Fibroblast of lung (primary cell): Measurements from ENCODE around the gene GNGT1. TPM values are rescaled to one million over a fixed set of nuclear protein-coding genes. Genes with fewer than 3 reads are reported as not detected.
A peak's percentile ranks its signal among the peaks of the same experiment; 100 is the strongest.

Source experiments
- DNase-seq, 2 donors: peaks; one replicate each; pipeline versions ENCODE4 v3.0.0 to v3.0.0-alpha.2; 2010; ENCODE audit warnings: low read depth in 2 of 2
- H2AFZ ChIP-seq: 2 replicates; pipeline ENCODE4 v1.5.1; 2012; ENCODE audit warnings: low read length, control low read depth, inconsistent platforms
- H3K27ac ChIP-seq: 2 replicates; pipeline ENCODE4 v1.5.1; 2011; ENCODE audit warnings: low read length, control low read depth; ENCODE audit not compliant: insufficient read depth
- H3K27me3 ChIP-seq: 2 replicates; pipeline ENCODE4 v1.5.1; 2011; ENCODE audit warnings: mild to moderate bottlenecking, low read length; ENCODE audit not compliant: control insufficient read depth, insufficient read depth
- H3K36me3 ChIP-seq: 2 replicates; pipeline ENCODE4 v1.5.1; 2011; ENCODE audit warnings: low read length; ENCODE audit not compliant: control insufficient read depth, insufficient read depth
- H3K4me1 ChIP-seq: 2 replicates; pipeline ENCODE4 v1.5.1; 2011; ENCODE audit warnings: low read length; ENCODE audit not compliant: control insufficient read depth, insufficient read depth; ENCODE audit errors: extremely low read depth
- H3K4me2 ChIP-seq: 2 replicates; pipeline ENCODE4 v1.5.1; 2011; ENCODE audit warnings: low read length, control low read depth; ENCODE audit not compliant: insufficient read depth; ENCODE audit errors: extremely low read depth
- H3K4me3 ChIP-seq, 4 experiments: fragments of 200-600 bp in 1 of 4; sonication (generic) in 1 of 4; replicated peaks in 1 of 4; 2 replicates each; pipeline ENCODE4 v1.5.1; 2011 to 2016; ENCODE audit warnings: low read length in 4 of 4, low read depth in 3 of 4, mild to moderate bottlenecking in 3 of 4, control low read depth in 2 of 4, inconsistent platforms in 1 of 4, mixed read lengths in 1 of 4; ENCODE audit not compliant: insufficient read depth in 1 of 4; ENCODE audit errors: control extremely low read depth in 1 of 4
- H3K79me2 ChIP-seq: 2 replicates; pipeline ENCODE4 v1.5.1; 2012; ENCODE audit warnings: mild to moderate bottlenecking, low read length, inconsistent platforms; ENCODE audit not compliant: control insufficient read depth, insufficient read depth
- H3K9ac ChIP-seq: 2 replicates; pipeline ENCODE4 v1.5.1; 2011; ENCODE audit warnings: mild to moderate bottlenecking, low read length, control low read depth; ENCODE audit not compliant: insufficient read depth
- H3K9me3 ChIP-seq: 2 replicates; pipeline ENCODE4 v1.5.1; 2012; ENCODE audit warnings: low read depth, low read length; ENCODE audit not compliant: control insufficient read depth, insufficient read depth
- H4K20me1 ChIP-seq: 2 replicates; pipeline ENCODE4 v1.5.1; 2011; ENCODE audit warnings: low read length; ENCODE audit not compliant: control insufficient read depth, insufficient read depth; ENCODE audit errors: extremely low read depth
- CTCF ChIP-seq, 2 donors: IDR thresholded peaks in 1 of 2; conservative IDR thresholded peaks in 1 of 2; 1 replicate in 1 of 2; 2 replicates in 1 of 2; pipeline ENCODE4 v1.5.1; 2011 to 2012; ENCODE audit warnings: low read length in 2 of 2, control low read depth in 1 of 2, inconsistent platforms in 1 of 2, low read depth in 1 of 2, mild to moderate bottlenecking in 1 of 2
- EZH2 ChIP-seq: IDR thresholded peaks from 2 replicates; pipeline ENCODE4 v1.5.1; 2012; ENCODE audit warnings: low read length, control low read depth, mild to moderate bottlenecking; ENCODE audit errors: missing control alignments
- polyA plus RNA-seq, 2 donors: library from polyadenylated mRNA; depleted of rRNA in 1 of 2; stranded (reverse) in 1 of 2; unstranded in 1 of 2; fragments of >200 nt; gene quantifications; 2 replicates each; pipeline ENCODE4 v1.2.1, GENCODE V29; 2011 to 2012; ENCODE audit warnings: missing spikeins in 1 of 2
- total RNA-seq: library from RNA; depleted of rRNA; stranded (reverse); fragments of >200 nt; gene quantifications from 2 replicates; pipeline ENCODE4 v1.2.1, GENCODE V29; 2014

The GNGT1 gene
- total and polyA plus RNA-seq, 2 donors (not counting 1 experiment from before 2014, with no cell fraction given): not detected

DNA sequence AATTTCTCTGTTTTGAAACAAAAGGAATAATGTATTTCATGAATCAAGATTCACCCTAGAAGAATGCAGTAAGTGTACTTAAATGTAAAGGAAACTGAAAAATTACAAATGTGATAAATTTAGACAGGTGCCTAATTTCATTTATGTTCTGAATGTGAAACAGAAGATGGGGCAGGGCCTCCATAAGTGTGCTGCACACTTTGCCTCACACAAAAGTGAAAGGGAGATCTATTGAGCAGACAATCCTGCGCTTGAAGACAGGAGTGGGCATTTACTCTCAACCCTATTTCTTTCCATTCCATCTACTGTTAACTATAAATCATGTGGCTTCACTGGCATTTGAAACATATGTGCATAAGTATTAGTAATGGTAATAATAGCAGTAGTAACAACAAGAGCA is 51.4 kb downstream of the GNGT1 start:
- Histone ChIP-seq H3K9ac (no peak overlapping the region), H3K4me3 (no peak overlapping the region), H3K27me3 (no peaks in the 10 kb centered on the region), H3K9me3 (no peaks in the 10 kb centered on the region), H3K4me2 (no peak overlapping the region), H3K4me1 (peaks cover 3% of the 10 kb centered on the region), H3K79me2 (no peaks in the 10 kb centered on the region), H4K20me1 (no peaks in the 10 kb centered on the region), H3K27ac (no peak overlapping the region), H2AFZ (no peak overlapping the region), H3K36me3 (no peaks in the 10 kb centered on the region)
- TF ChIP-seq CTCF (conservative IDR thresholded peaks at IDR 0.05 in 1 of 2, IDR thresholded peaks at IDR 0.05 in 1 of 2; ENCODE audit: low read depth in 1 of 2, low read length in 2 of 2) (no peak), EZH2 (no peak)
- no peak for DNase-seq

DNA sequence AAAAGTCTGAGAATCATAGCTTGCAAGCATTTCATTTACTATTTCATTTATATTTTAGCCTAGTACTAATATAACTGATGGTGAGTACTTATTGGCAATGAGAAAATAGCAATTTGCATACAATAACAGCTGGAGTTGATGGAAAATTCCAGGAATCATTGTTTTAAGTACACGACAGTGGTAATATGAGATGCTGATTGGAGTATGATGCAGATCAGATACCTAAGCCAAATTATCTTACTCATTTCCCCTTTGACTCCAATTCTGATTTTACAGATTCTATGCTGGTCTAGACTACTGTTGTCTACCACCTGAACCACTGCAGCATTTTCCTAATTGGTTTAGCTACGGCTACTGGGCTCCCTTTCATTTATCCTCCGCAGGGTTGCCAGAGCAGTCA is 51.8 kb downstream of the GNGT1 start:
- Histone ChIP-seq H3K9ac (no peak overlapping the region), H3K4me3 (no peak overlapping the region), H3K9me3 (no peaks in the 10 kb centered on the region), H3K27ac (no peak overlapping the region), H3K79me2 (no peaks in the 10 kb centered on the region), H3K27me3 (no peaks in the 10 kb centered on the region), H3K36me3 (no peaks in the 10 kb centered on the region), H2AFZ (no peak overlapping the region), H4K20me1 (no peaks in the 10 kb centered on the region), H3K4me2 (no peak overlapping the region), H3K4me1 (peaks cover 3% of the 10 kb centered on the region)
- DNase-seq: peak; percentile 34 to 73
- no peak for TF ChIP-seq EZH2
- no peak for TF ChIP-seq CTCF (conservative IDR thresholded peaks at IDR 0.05 in 1 of 2, IDR thresholded peaks at IDR 0.05 in 1 of 2; ENCODE audit: low read depth in 1 of 2, low read length in 2 of 2)

GRCh38 chr7:93958651-93959050 is 52.3 kb downstream of the GNGT1 start:
- Histone ChIP-seq H3K4me3 (no peak overlapping the region), H3K4me1 (peaks cover 3% of the 10 kb centered on the region), H3K9me3 (no peaks in the 10 kb centered on the region), H3K79me2 (no peaks in the 10 kb centered on the region), H3K27me3 (no peaks in the 10 kb centered on the region), H3K27ac (no peak overlapping the region), H3K4me2 (no peak overlapping the region), H4K20me1 (no peaks in the 10 kb centered on the region), H2AFZ (no peak overlapping the region), H3K9ac (no peak overlapping the region), H3K36me3 (no peaks in the 10 kb centered on the region)
- no peak for DNase-seq
- TF ChIP-seq CTCF (conservative IDR thresholded peaks at IDR 0.05 in 1 of 2, IDR thresholded peaks at IDR 0.05 in 1 of 2; ENCODE audit: low read depth in 1 of 2, low read length in 2 of 2) (no peak), EZH2 (no peak)

Other genes starting within 250 kb of the GNGT1 start
- 1.5 and 14.4 TPM in 2 replicates for gene TFPI2, start 15.8 kb upstream of the GNGT1 start, total RNA-seq
- gene TFPI2, start 15.8 kb upstream of the GNGT1 start, polyA plus RNA-seq: 57.6 and 76.0 TPM in 2 replicates
- gene GNG11, start 15.2 kb downstream of the GNGT1 start, total RNA-seq: 9.0 and 27.2 TPM in 2 replicates
- 23.1 and 46.1 TPM in 2 replicates for gene GNG11, start 15.2 kb downstream of the GNGT1 start, polyA plus RNA-seq
- gene BET1, start 97.8 kb downstream of the GNGT1 start, total RNA-seq: 28.0 and 40.3 TPM in 2 replicates
- gene BET1, start 97.8 kb downstream of the GNGT1 start, polyA plus RNA-seq: 33.7 and 52.5 TPM in 2 replicates